Cardiac muscle cell (in vitro differentiated cells and primary cell): Measurements from ENCODE around the gene MAD2L1. TPM values are rescaled to one million over a fixed set of nuclear protein-coding genes. Genes with fewer than 3 reads are reported as not detected.

Source experiments
- DNase-seq, 2 donors: peaks; one replicate each; pipeline versions ENCODE4 v3.0.0 to v3.0.0-alpha.2; 2010 to 2017; ENCODE audit warnings: low read depth in 1 of 2, low spot score in 1 of 2
- H3K27ac ChIP-seq: fragments of 200-600 bp; sonication (generic); 2 replicates; pipeline ENCODE4 v1.5.1; 2016
- H3K27me3 ChIP-seq: fragments of 200-600 bp; sonication (generic); 2 replicates; pipeline ENCODE4 v1.6.0; 2016; ENCODE audit warnings: control low read depth
- H3K36me3 ChIP-seq: fragments of 200-600 bp; sonication (generic); 2 replicates; pipeline ENCODE4 v1.5.1; 2016; ENCODE audit warnings: control low read depth
- H3K4me1 ChIP-seq: fragments of 200-600 bp; sonication (generic); 2 replicates; pipeline ENCODE4 v1.8.1; 2017; ENCODE audit warnings: low read depth, mild to moderate bottlenecking, mixed run types
- H3K4me3 ChIP-seq: fragments of 200-600 bp; sonication (generic); 2 replicates; pipeline ENCODE4 v1.5.1; 2016; ENCODE audit warnings: mild to moderate bottlenecking
- H3K9me3 ChIP-seq: fragments of 200-600 bp; sonication (generic); 2 replicates; pipeline ENCODE4 v1.5.1; 2017; ENCODE audit warnings: low read depth, mild to moderate bottlenecking, control low read depth
- CTCF ChIP-seq: IDR thresholded peaks from 2 replicates; pipeline ENCODE4 v1.5.1; 2012; ENCODE audit warnings: low read depth, mild to moderate bottlenecking, low read length
- polyA plus RNA-seq: library from polyadenylated mRNA; unstranded; fragments of >200 nt; fragmentation: Nextera tagmentation; extraction: Ambion mirVana; gene quantifications from 2 replicates; pipeline ENCODE4 v1.2.1, GENCODE V29; 2016
- total RNA-seq: library from RNA; depleted of rRNA; stranded (reverse); fragments of >200 nt; gene quantifications from 2 replicates; pipeline ENCODE4 v1.2.3, GENCODE V29; 2016

MAD2L1 gene
- total RNA-seq (6.2 and 11.6 TPM in 2 replicates), polyA plus RNA-seq (42.0 and 102 TPM in 2 replicates)

- Histone ChIP-seq H3K4me3 (peak within 1 kb of the TSS; percentile 89), H3K9me3 (no peaks in the 10 kb centered on the region), H3K36me3 (no peaks in the 10 kb centered on the region), H3K27me3 (no peaks in the 10 kb centered on the region), H3K27ac (peak within 1 kb of the TSS; percentile 94), H3K4me1 (peaks cover 32% of the 10 kb centered on the region)
- DNase-seq: peak; percentile 99 to 100
- no peak for TF ChIP-seq CTCF
These were observed at the start of gene MAD2L1 for GRCh38 chr4:120066517-120067340. Gene MAD2L1 (minus strand): TSS chr4:120066848. CDS start chr4:120066734, 114 bp downstream.

- DNase-seq: no peak
- TF ChIP-seq CTCF: no peak
- Histone ChIP-seq H3K27ac (no peak overlapping the region), H3K4me1 (no peaks in the 10 kb centered on the region), H3K36me3 (no peaks in the 10 kb centered on the region), H3K4me3 (no peak overlapping the region), H3K27me3 (no peaks in the 10 kb centered on the region), H3K9me3 (no peaks in the 10 kb centered on the region)
These were observed 45.1 kb upstream of the MAD2L1 start for GRCh38 chr4:120111745-120112144.

GRCh38 chr4:120109406-120109805 is 42.8 kb upstream of the MAD2L1 start:
- Histone ChIP-seq H3K27me3 (no peaks in the 10 kb centered on the region), H3K4me3 (no peak overlapping the region), H3K9me3 (no peaks in the 10 kb centered on the region), H3K4me1 (no peaks in the 10 kb centered on the region), H3K36me3 (no peaks in the 10 kb centered on the region), H3K27ac (no peak overlapping the region)
- no peak for DNase-seq
- no peak for TF ChIP-seq CTCF

- Histone ChIP-seq H3K4me3 (no peak overlapping the region), H3K4me1 (no peaks in the 10 kb centered on the region), H3K27ac (no peak overlapping the region), H3K36me3 (no peaks in the 10 kb centered on the region), H3K9me3 (no peaks in the 10 kb centered on the region), H3K27me3 (no peaks in the 10 kb centered on the region)
- no peak for TF ChIP-seq CTCF
- DNase-seq: no peak
These were observed 38.8 kb upstream of the MAD2L1 start for GRCh38 chr4:120105472-120105871.

GRCh38 chr4:120096508-120097297 is 30.1 kb upstream of the MAD2L1 start:
- Histone ChIP-seq H3K27ac (no peak overlapping the region), H3K4me1 (no peaks in the 10 kb centered on the region), H3K27me3 (no peaks in the 10 kb centered on the region), H3K9me3 (no peaks in the 10 kb centered on the region), H3K4me3 (no peak overlapping the region), H3K36me3 (no peaks in the 10 kb centered on the region)
- TF ChIP-seq CTCF: no peak
- DNase-seq: no peak
